ENCODE data around the gene FMNL2. TPM values are rescaled to one million over a fixed set of nuclear protein-coding genes. Genes with fewer than 3 reads are reported as not detected.
"Not testable (repeated sequence)": the region's sequence is repeated elsewhere in the genome, so short reads cannot be mapped to it uniquely, and the experiment has no call there.

Gene FMNL2
- total and polyA plus RNA-seq, 4 donors = 18.8 to 81.4 (median 38.4) TPM

GRCh38 chr2:152518641-152519580 is 183.9 kb downstream of the FMNL2 start:
- Histone ChIP-seq H3K4me1 (ENCODE audit: control insufficient read depth in 5 of 5, insufficient read depth in 5 of 5, low read length in 5 of 5) (peaks cover 0 to 9% (median 8%) of the 10 kb centered on the region in 5 donors), H3K4me3 (no peak overlapping the region), H3K36me3 (ENCODE audit: control insufficient read depth in 4 of 4, insufficient read depth in 4 of 4, low read length in 4 of 4) (peaks cover 0 to 5% (median 0%) of the 10 kb centered on the region in 4 donors), H3K9me3 (ENCODE audit: control insufficient read depth in 4 of 4, insufficient read depth in 3 of 4, low read length in 3 of 4) (no peaks in the 10 kb centered on the region), H3K9ac (ENCODE audit: insufficient read depth in 1 of 2, low read length in 2 of 2) (no peak overlapping the region), H3K27ac (ENCODE audit: low read depth in 1 of 2, low read length in 1 of 2) (no peak overlapping the region), H3K27me3 (ENCODE audit: control insufficient read depth in 3 of 3, insufficient read depth in 3 of 3, low read length in 2 of 3) (no peaks in the 10 kb centered on the region)
- 73 to 75% methylated on average over 14 of the region's 14 CpGs for whole genome bisulfite sequencing, 2 donors
- no peak for TF ChIP-seq CTCF (IDR thresholded peaks at IDR 0.05; ENCODE audit: control extremely low read depth, extremely low read depth)
- ATAC-seq (ENCODE audit: insufficient read depth, low FRiP score) (no peak), DNase-seq (peak in 2 of 3 donors; percentile 43 to 62)

- peaks cover 0 to 9% (median 7%) of the 10 kb centered on the region in 5 donors for H3K4me1 ChIP-seq (ENCODE audit: control insufficient read depth in 5 of 5, insufficient read depth in 5 of 5, low read length in 5 of 5)
- DNase-seq = no peak
- H3K4me3 ChIP-seq = no peak overlapping the region
- TF ChIP-seq CTCF (IDR thresholded peaks at IDR 0.05; ENCODE audit: control extremely low read depth, extremely low read depth) = no peak
- H3K9me3 ChIP-seq (ENCODE audit: control insufficient read depth in 4 of 4, insufficient read depth in 3 of 4, low read length in 3 of 4) = no peaks in the 10 kb centered on the region
- H3K27ac ChIP-seq (ENCODE audit: low read depth in 1 of 2, low read length in 1 of 2) = no peak overlapping the region
- no peak overlapping the region for H3K9ac ChIP-seq (ENCODE audit: insufficient read depth in 1 of 2, low read length in 2 of 2)
- H3K36me3 ChIP-seq (ENCODE audit: control insufficient read depth in 4 of 4, insufficient read depth in 4 of 4, low read length in 4 of 4) = peaks cover 0 to 5% (median 0%) of the 10 kb centered on the region in 4 donors
- 30 to 61% methylated on average over 2 of the region's 2 CpGs for WGBS, 2 donors
- no peaks in the 10 kb centered on the region for H3K27me3 ChIP-seq (ENCODE audit: control insufficient read depth in 3 of 3, insufficient read depth in 3 of 3, low read length in 2 of 3)
- ATAC-seq (ENCODE audit: insufficient read depth, low FRiP score) = no peak
Measured at GRCh38 chr2:152519581-152519952, 184.6 kb downstream of the FMNL2 start.

- no peak for ATAC-seq (ENCODE audit: insufficient read depth, low FRiP score)
- H3K9ac ChIP-seq (ENCODE audit: insufficient read depth in 1 of 2, low read length in 2 of 2) = no peak overlapping the region
- no peak for DNase-seq
Measured at GRCh38 chr2:152520759-152521158, 185.8 kb downstream of the FMNL2 start.

GRCh38 chr2:152522446-152522845 is 187.5 kb downstream of the FMNL2 start:
- not testable (repeated sequence) for H3K27me3 ChIP-seq (ENCODE audit: control insufficient read depth in 3 of 3, insufficient read depth in 3 of 3, low read length in 2 of 3); ATAC-seq (ENCODE audit: insufficient read depth, low FRiP score); H3K4me3 ChIP-seq; H3K27ac ChIP-seq (ENCODE audit: low read depth in 1 of 2, low read length in 1 of 2); H3K9me3 ChIP-seq (ENCODE audit: control insufficient read depth in 4 of 4, insufficient read depth in 3 of 4, low read length in 3 of 4); H3K9ac ChIP-seq (ENCODE audit: insufficient read depth in 1 of 2, low read length in 2 of 2); H3K36me3 ChIP-seq (ENCODE audit: control insufficient read depth in 4 of 4, insufficient read depth in 4 of 4, low read length in 4 of 4); DNase-seq
- H3K4me1 ChIP-seq (ENCODE audit: control insufficient read depth in 5 of 5, insufficient read depth in 5 of 5, low read length in 5 of 5) = peaks cover 0 to 19% (median 10%) of the 10 kb centered on the region in 5 donors
- 64 to 83% methylated on average over 3 of the region's 3 CpGs for WGBS, 2 donors

More at GRCh38 chr2:152520759-152521158, 185.8 kb downstream of the FMNL2 start:
- TF ChIP-seq CTCF (IDR thresholded peaks at IDR 0.05; ENCODE audit: control extremely low read depth, extremely low read depth) = no peak
- Histone ChIP-seq H3K9me3 (ENCODE audit: control insufficient read depth in 4 of 4, insufficient read depth in 3 of 4, low read length in 3 of 4) (no peaks in the 10 kb centered on the region), H3K4me1 (ENCODE audit: control insufficient read depth in 5 of 5, insufficient read depth in 5 of 5, low read length in 5 of 5) (peaks cover 0 to 14% (median 9%) of the 10 kb centered on the region in 5 donors), H3K27ac (ENCODE audit: low read depth in 1 of 2, low read length in 1 of 2) (no peak overlapping the region), H3K36me3 (ENCODE audit: control insufficient read depth in 4 of 4, insufficient read depth in 4 of 4, low read length in 4 of 4) (peaks cover 0 to 5% (median 0%) of the 10 kb centered on the region in 4 donors), H3K4me3 (no peak overlapping the region), H3K27me3 (ENCODE audit: control insufficient read depth in 3 of 3, insufficient read depth in 3 of 3, low read length in 2 of 3) (no peaks in the 10 kb centered on the region)
